ENCODE results near the gene B4GALT2. TPM values are rescaled to one million over a fixed set of nuclear protein-coding genes. Genes with fewer than 3 reads are reported as not detected.

B4GALT2 gene
- total and polyA plus RNA-seq, 2 donors (not counting 1 experiment from before 2014, with no cell fraction given) = 4.6 to 6.5 TPM

- H3K9me3 Mint-ChIP-seq (ENCODE audit: insufficient read depth) = no peaks in the 10 kb centered on the region
- DNase-seq (no peak), ATAC-seq (ENCODE audit: low read depth) (no peak)
- H3K27ac ChIP-seq (ENCODE audit: low read length in 2 of 2) = no peak overlapping the region
- H3K4me2 ChIP-seq (replicated peaks; ENCODE audit: low read depth, low read length, poor library complexity, severe bottlenecking) = no peak overlapping the region
- 100% methylated on average over 1 of the region's 2 CpGs for WGBS (ENCODE audit: insufficient coverage)
- H3K4me3 Mint-ChIP-seq = no peak overlapping the region
- no peak overlapping the region for H2AFZ ChIP-seq (ENCODE audit: insufficient read depth, low read depth, low read length, poor library complexity, severe bottlenecking)
- H3K9ac ChIP-seq (ENCODE audit: low read length) = no peak overlapping the region
- no peaks in the 10 kb centered on the region for H3K27me3 ChIP-seq (replicated peaks in 1 of 4; ENCODE audit: control extremely low read depth in 1 of 4, control insufficient read depth in 3 of 4, insufficient read depth in 4 of 4, low read length in 3 of 4)
- no peak overlapping the region for H3K4me3 ChIP-seq (ENCODE audit: control extremely low read depth in 1 of 5, extremely low read depth in 1 of 5, insufficient read depth in 1 of 5, low read depth in 2 of 5, low read length in 4 of 5)
- no peaks in the 10 kb centered on the region for H3K79me2 ChIP-seq (ENCODE audit: control insufficient read depth, insufficient read depth, low read length)
- H3K9me3 ChIP-seq (ENCODE audit: control extremely low read depth in 1 of 3, control insufficient read depth in 2 of 3, insufficient read depth in 1 of 3, low read length in 2 of 3) = no peaks in the 10 kb centered on the region
- H3K4me1 Mint-ChIP-seq = no peaks in the 10 kb centered on the region
- H3K36me3 ChIP-seq (replicated peaks in 1 of 2; ENCODE audit: control extremely low read depth in 1 of 2, control insufficient read depth in 1 of 2, extremely low read depth in 1 of 2, insufficient read depth in 2 of 2, low read length in 1 of 2) = no peaks in the 10 kb centered on the region
- H3K4me1 ChIP-seq (ENCODE audit: control insufficient read depth in 2 of 2, insufficient read depth in 2 of 2, low read length in 2 of 2) = no peaks in the 10 kb centered on the region
- intact Hi-C loops (cut with micrococcal nuclease) = no loop called here
- TF ChIP-seq CTCF (IDR thresholded peaks at IDR 0.05) = no peak
- no peak for TF ChIP-seq EZH2 (IDR thresholded peaks at IDR 0.05; ENCODE audit: borderline replicate concordance, insufficient read depth, low read depth, low read length, poor library complexity, severe bottlenecking)
- CTCF ChIA-PET = interaction anchor here (1.3 to 2.6 kb wide), 2 partner anchors 24 to 78 kb away, joined by 3 to 11 read pairs; no protein-coding TSS in a partner anchor
- POLR2A ChIA-PET = no interaction called here
- no peaks in the 10 kb centered on the region for H4K20me1 ChIP-seq (ENCODE audit: control insufficient read depth, insufficient read depth, low read length, poor library complexity, severe bottlenecking)
- H3K27ac Mint-ChIP-seq = no peak overlapping the region
- H3K27me3 Mint-ChIP-seq = peaks cover 9% of the 10 kb centered on the region
Observed at GRCh38 chr1:44012404-44012803, 33.4 kb downstream of the B4GALT2 start.

- intact Hi-C loops (cut with micrococcal nuclease) = no loop called here
- no peaks in the 10 kb centered on the region for H3K4me1 ChIP-seq (ENCODE audit: control insufficient read depth in 2 of 2, insufficient read depth in 2 of 2, low read length in 2 of 2)
- no peaks in the 10 kb centered on the region for H3K27me3 ChIP-seq (replicated peaks in 1 of 4; ENCODE audit: control extremely low read depth in 1 of 4, control insufficient read depth in 3 of 4, insufficient read depth in 4 of 4, low read length in 3 of 4)
- peaks cover 9% of the 10 kb centered on the region for H3K27me3 Mint-ChIP-seq
- no peak overlapping the region for H3K27ac ChIP-seq (ENCODE audit: low read length in 2 of 2)
- no peaks in the 10 kb centered on the region for H3K9me3 ChIP-seq (ENCODE audit: control extremely low read depth in 1 of 3, control insufficient read depth in 2 of 3, insufficient read depth in 1 of 3, low read length in 2 of 3)
- H3K4me3 Mint-ChIP-seq = no peak overlapping the region
- H3K9ac ChIP-seq (ENCODE audit: low read length) = no peak overlapping the region
- CTCF ChIA-PET = interaction anchor here (1.3 to 3.0 kb wide), 3 partner anchors 7 to 78 kb away, joined by 3 to 21 read pairs (median 8); partner anchors contain the start of gene SLC6A9
- no peak overlapping the region for H3K4me2 ChIP-seq (replicated peaks; ENCODE audit: low read depth, low read length, poor library complexity, severe bottlenecking)
- WGBS (ENCODE audit: insufficient coverage) = 26% methylated on average over 13 of the region's 13 CpGs
- ATAC-seq (ENCODE audit: low read depth) (no peak), DNase-seq (no peak)
- H3K4me1 Mint-ChIP-seq = no peaks in the 10 kb centered on the region
- POLR2A ChIA-PET = no interaction called here
- H3K27ac Mint-ChIP-seq = no peak overlapping the region
- TF ChIP-seq CTCF (IDR thresholded peaks at IDR 0.05) (no peak), EZH2 (IDR thresholded peaks at IDR 0.05; ENCODE audit: borderline replicate concordance, insufficient read depth, low read depth, low read length, poor library complexity, severe bottlenecking) (no peak)
- no peaks in the 10 kb centered on the region for H3K36me3 ChIP-seq (replicated peaks in 1 of 2; ENCODE audit: control extremely low read depth in 1 of 2, control insufficient read depth in 1 of 2, extremely low read depth in 1 of 2, insufficient read depth in 2 of 2, low read length in 1 of 2)
- no peaks in the 10 kb centered on the region for H3K9me3 Mint-ChIP-seq (ENCODE audit: insufficient read depth)
- H3K79me2 ChIP-seq (ENCODE audit: control insufficient read depth, insufficient read depth, low read length) = no peaks in the 10 kb centered on the region
- H2AFZ ChIP-seq (ENCODE audit: insufficient read depth, low read depth, low read length, poor library complexity, severe bottlenecking) = no peak overlapping the region
- H3K4me3 ChIP-seq (ENCODE audit: control extremely low read depth in 1 of 5, extremely low read depth in 1 of 5, insufficient read depth in 1 of 5, low read depth in 2 of 5, low read length in 4 of 5) = no peak overlapping the region
- no peaks in the 10 kb centered on the region for H4K20me1 ChIP-seq (ENCODE audit: control insufficient read depth, insufficient read depth, low read length, poor library complexity, severe bottlenecking)
Observed at GRCh38 chr1:44012941-44013609, 34.1 kb downstream of the B4GALT2 start.
